Kasumi-1 (cell line): ENCODE measurements around the gene NOP9.
A peak's percentile ranks its signal among the peaks of the same experiment; 100 is the strongest.

Source experiments
- DNase-seq, 2 experiments: peaks; one replicate each; lab custom pipeline; 2025; lab: John Stamatoyannopoulos, UW

NOP9 gene

DNA sequence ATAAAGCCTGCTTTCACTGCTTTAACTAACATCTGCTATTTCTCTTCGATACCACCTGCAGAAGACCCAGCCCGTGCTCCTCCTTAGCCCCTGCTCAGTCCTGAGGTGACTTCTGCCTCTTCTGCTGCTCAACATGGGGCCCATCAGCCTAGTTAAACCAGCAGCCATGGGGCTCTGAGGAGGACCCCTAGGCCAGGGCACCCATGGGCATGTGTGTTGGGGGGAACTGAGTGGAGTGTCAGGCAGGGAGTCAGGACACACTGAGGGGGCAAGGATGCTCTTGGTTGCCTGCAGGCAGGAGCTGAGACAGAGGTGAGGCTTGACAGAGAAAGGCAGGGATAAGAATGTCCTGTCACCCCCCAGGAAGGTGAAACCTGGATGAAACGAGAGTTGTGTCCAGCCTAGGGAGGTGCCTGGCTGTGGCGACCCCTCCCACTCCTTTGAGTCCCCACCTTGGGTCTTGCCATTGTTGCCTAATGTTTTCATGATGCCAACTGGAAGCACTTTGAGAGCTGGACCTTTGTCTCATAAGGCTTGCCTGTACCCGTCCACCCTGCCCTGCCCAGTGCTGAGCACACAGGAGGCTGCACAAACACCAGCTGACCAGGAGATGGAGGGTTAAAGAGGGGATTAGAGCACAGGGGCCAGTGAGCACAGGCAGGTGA is 15.7 kb upstream of the NOP9 start:
- no peak for DNase-seq

DNA sequence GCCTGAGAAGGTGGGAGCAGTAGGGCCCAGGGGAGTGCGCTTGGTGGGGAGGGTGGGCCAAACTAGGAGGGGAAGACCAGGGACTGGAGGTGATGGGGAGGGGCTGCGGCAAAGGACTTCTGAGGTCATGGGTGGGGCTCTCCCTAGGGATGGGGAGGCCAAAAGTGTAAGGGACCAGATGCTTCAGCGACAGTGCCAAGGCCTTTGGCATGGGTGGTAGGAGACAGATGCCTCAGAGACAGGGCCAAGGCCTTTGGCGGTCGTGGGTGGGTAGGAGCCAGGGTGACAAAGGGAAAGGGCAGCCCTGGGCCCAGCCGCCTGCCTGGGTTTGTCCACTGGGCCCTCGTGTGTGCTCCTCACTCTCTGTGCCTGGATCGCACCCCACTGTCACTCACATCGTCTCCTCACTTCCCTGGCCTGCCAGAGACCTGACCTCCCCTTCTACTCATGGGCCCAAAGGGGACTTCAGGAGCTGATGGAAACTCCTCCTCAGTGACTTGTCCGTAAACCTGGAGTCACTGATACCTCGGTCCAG is 15.1 kb upstream of the NOP9 start:
- no peak for DNase-seq

DNA sequence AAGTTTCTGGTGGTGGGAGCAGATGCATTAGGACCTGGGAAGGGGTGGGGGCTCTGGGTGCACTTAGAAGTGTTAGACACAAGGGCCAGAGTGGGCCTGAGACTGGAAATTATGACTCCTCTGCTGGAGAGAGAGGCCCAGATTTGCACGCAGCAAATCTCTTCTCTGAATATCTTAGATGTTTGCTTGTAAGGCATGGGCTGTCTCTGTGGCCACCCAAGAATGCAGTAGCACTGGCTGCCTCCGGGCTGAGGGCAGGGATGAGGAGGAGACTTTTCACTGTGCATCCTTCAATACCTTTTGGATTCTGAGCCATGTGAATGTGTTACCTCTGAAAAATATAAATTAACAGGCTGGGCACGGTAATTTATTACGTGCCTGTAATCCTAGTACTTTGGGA is 14.3 kb upstream of the NOP9 start:
- DNase-seq: no peak

DNA sequence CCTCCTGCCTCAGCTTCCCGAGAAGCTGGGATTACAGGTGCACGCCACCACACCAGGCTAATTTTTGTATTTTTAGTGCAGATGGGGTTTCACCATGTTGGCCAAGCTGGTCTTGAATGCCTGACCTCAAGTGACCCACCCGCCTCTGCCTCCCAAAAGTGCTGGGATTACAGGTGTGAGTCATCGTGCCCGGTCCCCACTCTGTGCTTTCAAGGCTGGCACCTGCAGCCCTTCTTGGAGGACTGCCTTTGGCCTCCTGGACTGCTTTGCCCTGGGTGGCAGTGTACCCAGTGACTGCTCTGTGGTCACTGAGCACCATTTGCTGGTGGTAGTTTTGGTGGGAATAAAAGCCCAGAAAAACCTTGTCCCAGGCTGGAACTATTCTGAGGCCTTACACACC is 12.7 kb upstream of the NOP9 start:
- no peak for DNase-seq

DNA sequence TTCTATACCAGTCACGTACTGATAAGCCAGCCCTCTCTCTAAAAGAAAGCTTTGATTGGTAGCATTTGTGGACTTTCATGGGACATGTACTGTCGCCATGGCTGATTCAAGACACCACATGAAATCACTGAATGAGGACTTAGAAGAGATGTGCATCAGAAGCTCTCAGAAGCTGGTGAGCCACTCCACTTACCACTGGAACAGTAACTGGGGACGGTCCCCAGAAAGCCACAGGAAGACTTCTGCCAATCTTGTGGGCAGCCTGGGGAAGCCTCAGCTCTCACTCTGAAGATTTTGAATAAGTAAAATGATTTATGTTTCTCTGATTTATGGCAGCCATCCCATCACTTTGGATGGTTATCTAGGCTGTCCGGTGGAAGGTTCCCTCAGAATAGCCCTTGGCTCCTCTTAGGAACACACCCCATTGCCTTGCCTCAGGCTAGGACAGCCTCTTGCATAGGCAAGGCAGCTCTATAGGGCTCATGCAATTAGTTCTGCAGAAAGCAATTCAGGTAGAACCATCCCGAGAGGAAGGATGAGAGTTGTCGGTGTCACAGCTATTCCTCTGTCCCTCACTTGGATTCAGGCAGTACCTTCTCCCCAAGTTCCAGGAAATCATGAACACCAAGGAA is 9.9 kb upstream of the NOP9 start:
- no peak for DNase-seq

DNA sequence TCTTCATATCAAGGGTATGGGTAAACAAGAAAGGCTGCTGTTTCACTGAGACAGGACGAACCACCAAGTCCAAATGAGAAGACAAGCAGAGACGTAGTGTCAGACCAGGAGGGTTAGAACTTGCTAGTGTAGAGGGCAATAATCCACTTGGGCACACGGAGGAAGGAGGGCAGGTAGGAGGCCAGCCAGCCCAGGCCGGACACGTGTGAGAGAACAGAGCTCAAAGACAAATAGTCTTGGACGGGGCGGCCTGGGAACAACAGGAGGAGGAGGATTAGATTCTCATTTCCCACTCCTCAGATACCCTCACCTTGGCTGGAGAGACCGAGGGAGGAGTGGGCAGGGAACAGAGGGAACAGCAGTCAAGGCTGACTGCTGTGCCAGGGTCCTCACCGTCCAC is 8.9 kb upstream of the NOP9 start:
- no peak for DNase-seq

DNA sequence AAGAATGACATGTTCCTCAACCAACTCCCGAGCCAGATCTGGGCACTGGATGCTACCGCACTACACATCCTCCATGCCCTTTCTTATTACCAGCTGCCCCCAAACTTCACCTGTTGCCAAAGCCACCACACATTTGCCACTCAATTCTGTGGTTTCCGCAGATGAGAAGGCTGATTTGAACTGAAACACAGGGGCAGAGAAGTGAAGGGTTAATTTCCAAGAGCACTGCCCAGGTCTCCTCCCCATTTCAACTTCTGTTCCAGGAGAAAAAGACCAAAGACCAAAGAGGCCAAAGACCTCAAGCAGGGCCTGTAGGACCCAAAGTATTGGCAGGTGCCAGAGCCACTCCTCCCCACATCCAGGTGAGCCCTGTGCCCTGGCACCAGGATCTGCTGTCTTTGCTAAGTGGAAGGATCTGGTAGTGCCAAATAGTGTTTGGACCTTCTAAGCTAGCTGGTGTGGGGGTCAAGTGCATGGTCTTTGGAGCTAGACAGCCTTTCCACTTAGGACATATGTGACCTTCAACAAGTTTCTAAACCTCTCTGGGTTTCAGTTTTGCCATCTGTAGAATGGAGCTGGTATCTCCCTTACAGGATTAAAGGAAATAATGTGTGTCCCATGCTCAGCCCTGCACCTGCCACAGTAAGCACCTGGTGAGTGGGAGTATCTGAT is 8.1 kb upstream of the NOP9 start:
- no peak for DNase-seq

DNA sequence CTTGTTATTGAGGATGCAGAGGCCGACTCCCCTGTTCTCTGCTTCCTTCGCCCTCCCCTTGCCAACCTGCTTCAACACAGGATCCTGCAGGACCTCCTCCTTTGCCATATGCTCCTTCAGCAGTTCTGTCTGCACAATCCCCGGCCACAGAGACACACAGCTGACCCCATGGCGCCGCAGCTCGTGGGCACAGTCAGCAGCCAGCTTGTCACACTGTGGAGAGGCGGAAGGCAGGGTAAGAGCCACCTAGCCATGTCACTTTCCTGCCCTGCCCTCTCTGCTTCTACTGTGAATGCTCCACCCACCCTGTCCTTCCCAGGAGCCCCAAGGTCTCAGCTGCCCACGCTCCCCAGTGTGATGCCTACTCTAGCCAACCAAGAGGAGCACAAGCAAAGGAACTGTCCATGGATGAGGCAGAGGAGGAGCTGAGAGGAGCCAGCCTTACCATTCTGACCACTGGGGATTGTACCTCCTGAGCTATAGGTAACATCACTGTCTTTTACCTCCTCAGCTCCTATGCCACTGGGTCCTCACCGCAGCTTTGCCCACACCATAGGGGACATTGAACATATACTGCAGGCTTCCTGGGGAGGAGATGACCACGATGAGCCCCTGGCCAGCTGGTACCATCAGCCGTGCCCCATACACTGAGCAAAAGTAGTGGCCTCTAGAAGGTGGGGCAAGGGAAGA is 7.4 kb upstream of the NOP9 start:
- no peak for DNase-seq

DNA sequence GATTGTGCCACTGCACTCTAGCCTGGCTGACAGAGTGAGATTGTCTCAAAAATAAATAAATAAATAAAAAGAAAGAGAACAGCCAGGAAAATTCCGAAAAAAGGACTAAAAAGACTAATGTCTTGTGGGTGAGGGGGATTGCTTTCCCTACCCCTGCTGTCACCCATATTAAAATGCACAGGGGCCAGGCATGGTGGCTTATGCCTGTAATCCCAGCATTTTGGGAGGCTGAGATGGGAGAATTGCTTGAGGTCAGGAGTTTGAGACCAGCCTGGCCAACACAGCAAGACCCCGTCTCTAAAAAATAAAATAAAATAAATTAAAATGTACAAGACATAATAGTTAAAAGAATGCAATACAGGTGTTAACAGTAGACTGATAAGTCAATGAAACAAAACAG is 6.1 kb upstream of the NOP9 start:
- DNase-seq: no peak

DNA sequence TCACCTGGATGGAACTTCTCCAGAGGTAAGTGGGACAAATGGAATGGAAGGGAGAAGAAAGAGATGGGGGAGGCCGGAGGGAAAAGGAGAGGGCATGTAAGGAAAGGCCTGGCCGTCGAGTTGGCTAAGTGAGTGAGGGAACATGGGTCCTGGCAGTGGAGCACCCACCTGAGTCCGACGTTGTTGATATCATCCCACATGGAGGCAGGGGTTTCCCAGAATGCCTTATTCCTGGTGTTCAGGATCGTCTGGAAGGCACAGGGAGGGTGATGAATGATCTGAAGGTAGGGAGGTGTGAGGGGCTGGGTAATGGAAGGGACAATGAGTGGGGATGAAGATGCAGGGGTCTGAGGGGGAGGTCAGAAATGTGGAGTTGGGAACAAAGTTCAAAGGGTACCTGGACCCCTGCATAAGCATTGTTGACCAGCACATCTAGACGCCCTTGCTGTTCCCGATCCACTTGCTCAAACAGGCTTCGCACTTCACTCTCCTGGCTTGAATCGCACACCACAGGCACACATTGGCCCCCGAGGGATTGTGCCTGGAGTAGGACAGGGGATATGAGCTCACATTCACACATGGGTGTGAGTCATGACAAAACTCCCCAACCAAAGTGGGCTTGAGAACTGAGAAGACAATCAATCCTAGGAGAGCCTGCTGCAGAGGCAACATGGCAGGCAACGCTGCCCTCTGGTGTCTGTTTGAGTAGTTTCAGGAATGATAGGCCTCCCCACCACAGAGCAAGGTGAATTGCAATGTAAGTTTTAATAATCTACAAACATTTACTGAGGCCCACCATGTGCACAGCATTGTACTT is 3.1 kb upstream of the NOP9 start:
- peak; percentile 82 to 87 for DNase-seq

DNA sequence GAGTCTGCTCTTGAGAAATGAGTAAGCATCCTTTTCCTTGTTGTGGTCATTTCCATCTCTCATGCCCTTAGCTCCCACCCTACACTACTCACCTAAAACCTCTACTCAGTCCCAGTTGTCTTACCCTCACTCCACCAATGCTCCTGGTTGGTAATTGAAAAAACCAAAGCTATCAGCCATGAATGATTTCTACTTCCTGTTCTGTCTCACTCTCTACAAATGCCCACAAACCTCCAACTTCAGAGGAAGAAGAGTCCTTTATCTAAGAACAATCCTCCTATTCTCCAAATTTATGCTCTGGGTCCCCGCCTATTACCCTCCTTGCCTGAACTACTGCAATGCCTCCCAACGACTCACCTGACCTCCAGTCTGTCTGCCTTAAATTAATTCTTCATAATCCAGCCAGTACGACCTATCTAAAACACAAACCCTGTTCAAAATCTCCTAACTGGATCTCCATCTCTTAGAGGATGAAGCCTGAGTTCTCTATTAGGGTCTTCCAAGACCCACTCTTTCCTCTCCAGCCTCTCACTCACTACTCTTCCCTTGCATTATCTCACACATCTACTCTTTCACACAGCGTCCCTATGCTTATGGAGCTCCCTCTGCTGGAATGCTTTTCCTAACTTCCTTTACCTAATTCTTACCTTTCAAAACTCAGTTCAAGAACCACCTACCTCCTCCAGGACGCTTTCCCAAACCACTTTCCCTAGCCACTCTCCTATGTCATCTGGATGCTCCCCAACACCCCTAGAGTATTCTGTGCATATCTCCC is 2.3 kb upstream of the NOP9 start:
- DNase-seq: peak; percentile 64 to 71

DNA sequence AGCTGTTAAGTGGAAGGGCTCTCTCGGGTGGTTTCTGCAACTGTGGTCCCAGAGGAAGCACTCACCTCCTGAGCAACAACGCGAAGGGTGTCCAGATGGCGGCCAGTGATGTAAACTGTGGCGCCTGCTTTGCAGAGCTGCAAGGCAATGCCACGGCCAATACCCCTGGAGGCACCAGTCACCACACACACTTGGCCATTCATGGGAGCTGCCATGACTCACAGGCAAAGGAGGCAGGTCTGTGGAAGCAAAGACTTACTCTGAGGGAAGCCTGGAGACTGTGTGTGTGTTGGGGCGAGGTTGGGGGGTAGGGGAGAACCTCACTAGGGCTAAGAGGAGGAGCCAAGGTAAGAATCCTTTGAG is 777 bp upstream of the NOP9 start:
- peak in 1 of 2 experiments; percentile 13 for DNase-seq

DNA sequence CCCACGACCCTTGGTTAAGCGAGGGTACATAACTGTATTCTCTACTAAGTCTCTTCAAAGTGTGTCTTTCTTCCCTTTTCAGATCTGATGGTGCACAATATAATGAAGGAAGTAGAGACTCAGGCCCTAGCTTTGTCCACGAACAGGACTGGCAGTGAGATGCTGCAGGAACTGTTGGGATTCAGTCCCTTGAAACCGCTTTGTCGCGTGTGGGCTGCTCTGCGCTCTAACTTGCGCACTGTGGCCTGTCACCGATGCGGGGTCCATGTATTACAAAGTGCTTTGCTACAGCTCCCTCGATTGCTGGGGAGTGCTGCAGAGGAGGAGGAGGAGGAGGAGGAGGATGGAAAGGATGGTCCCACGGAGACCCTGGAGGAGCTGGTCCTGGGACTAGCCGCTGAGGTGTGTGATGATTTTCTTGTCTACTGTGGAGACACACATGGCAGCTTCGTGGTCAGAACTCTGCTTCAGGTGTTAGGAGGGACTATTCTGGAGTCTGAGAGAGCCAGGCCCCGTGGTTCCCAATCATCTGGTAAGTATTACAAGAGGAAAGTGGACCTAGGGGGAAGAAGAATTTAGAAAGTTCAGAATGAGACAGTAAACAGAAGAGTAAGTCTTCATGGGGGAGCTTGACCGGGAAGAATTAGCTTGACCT is 803 bp downstream of the NOP9 start:
- DNase-seq: no peak

DNA sequence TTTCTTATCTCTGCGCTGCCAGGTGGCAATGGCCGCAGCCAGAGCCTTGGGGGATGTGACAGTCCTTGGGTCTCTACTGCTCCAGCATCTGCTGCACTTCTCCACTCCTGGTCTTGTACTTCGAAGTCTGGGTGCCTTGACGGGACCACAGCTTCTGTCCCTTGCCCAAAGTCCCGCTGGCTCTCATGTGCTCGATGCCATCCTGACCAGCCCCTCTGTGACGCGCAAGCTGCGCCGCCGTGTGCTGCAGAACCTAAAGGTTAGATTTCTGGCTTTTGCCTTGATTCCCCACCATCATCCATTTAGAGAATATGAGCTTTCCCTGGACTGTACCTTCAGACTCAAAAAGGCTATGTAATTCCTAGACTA is 4.4 kb downstream of the NOP9 start:
- DNase-seq: no peak

DNA sequence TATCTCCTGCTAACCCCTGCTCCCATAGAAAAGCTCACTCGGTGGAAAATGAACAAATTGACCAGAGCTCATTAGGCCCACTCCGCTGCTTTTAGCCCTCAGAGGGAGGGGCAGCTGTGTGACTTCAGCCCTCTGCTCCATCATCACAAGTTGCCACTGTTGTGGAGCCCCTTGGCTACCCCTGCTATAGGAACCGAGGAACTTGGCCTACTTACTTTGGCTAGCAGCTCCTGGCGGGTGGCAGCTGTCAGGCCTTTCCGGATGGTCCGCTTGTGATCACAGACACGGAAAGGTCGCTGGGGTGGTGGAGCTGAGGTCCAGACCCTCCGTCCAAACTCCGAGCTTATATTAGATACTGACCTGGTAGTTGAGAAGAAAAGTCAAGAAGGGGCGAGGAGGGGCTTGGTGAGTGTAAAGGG is 7.5 kb downstream of the NOP9 start:
- no peak for DNase-seq

DNA sequence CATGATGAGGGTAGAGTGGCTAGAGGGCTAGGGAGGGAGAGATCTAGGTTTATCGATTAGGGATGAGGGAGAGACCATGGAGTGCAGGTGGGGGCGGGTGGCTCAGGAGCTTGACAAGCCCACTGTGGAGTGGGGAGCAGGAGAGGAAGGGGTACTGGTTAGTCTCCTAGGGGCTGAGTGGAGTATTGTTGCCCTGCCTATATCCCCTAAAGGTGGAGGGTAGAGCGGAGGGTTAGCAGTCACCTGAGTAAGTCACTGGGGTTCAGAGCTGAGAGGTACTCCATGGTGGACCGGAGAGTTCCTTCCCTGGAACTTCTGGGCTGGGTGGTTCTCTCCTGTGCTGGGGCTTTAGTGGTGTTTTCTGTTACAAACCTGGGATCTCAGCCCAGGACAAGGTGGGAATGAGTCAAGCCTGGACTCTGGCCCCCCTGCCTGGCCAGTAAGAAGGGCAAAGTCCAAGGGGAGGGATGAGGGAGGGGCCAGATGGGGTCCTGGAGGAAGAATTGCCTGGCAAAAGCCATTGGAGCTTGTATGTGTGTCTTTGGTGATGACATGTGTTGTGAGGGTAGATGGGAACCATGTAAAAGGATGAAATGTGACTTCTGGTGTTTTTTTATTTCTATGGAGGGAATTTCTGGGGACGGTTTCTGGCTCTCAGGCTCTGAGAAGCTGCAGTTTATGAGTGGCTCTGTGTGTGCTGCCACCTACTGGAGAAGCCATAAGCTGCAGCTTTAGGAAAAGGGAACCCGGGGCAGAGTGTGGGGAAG is 8.1 kb downstream of the NOP9 start, which contains the start of gene CIDEB:
TSS of gene CIDEB (minus strand) at position 403 of the 767 bp plus-strand sequence. CDS start at position 284, 119 bp downstream.
- DNase-seq: peak; percentile 63 to 81

DNA sequence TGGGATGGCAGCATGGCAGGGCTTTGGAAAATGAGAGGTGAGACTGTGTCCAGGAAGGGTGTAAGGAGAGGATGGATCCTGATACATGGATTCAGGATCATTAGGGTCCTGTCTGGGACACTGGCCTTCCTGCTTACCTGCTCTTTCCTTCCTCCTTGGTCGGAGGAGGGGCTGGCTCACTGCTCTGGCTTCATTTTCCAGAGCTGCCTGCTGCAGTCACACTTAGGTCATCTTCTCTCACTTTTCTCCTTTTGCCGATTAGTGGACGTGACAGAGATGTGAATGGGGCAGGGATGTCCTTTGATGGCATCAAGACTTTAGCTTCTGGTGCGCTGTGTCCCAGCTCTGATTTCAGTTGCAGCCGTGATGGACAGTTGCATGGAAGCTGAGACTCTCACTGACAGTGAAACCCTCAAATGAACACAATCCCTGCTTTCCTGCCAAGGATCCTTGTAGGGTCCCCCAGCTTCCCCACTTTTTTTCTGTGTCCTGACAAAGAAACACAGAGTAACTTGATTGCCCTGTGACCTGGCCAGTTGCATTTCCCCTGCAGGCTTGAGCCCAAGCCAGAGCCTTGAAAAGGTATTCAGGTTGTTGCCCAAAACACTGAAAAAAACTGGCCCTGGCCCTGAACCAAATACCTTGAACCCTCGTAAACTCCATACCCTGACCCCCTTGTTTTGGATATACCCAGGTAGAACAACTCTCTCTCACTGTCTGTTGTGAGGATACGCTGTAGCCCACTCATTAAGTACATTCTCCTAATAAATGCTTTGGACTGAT is 8.9 kb downstream of the NOP9 start:
- no peak for DNase-seq

DNA sequence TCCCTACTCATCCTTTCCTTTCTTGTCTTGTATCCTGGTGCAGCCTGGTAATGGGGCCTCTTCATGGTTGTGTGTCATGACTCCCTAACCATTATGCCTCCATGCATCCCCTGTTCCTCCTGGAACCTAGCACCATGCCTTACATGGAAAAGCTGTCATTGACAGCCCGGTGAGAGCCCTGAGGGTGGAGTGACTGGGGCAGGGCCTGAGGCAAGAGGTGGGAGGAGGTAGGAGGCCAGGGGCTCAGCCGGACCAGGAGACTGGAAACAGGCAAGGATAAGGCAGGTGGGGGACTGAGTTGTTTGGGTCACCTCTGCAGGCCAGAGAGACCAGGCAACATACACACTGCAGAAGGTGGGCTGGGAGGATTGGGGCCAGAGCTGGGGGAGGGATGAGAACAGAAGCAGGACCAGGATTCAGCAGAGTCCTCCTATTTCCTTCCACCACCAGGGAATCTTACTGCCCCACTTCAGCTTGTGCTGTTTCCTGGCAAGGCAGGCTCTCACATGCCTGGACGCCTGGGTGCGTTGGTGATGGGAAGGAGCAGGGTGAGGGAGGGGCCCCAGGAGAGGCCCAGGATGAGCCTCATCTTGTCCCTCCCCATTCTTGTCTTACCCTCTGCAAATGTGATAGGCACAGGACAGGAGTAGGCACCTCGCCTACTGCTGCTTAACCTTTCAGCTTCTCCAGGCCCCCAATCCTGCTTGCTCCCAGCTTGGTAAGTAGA is 10.1 kb downstream of the NOP9 start, which contains the start of gene LTB4R2:
TSS of gene LTB4R2 (plus strand) at position 603 of the 727 bp plus-strand sequence. CDS start 525 bp downstream, outside the sequence.
- DNase-seq: no peak
